GM23248 (cell line): ENCODE results near the gene GINS2. TPM values are rescaled to one million over a fixed set of nuclear protein-coding genes. Genes with fewer than 3 reads are reported as not detected.

Experiments
- DNase-seq: peaks from one replicate; pipeline ENCODE4 v3.0.0-alpha.2; 2015
- H2AFZ ChIP-seq: fragments of 200-600 bp; sonication (generic); 2 replicates; pipeline ENCODE4 v1.6.1; 2016; ENCODE audit warnings: antibody characterized with exemption
- H3F3A ChIP-seq: fragments of 200-600 bp; sonication (generic); 2 replicates; pipeline ENCODE4 v1.6.1; 2016; ENCODE audit warnings: mild to moderate bottlenecking, antibody characterized with exemption, mixed run types; ENCODE audit not compliant: insufficient read depth
- H3K27ac ChIP-seq: fragments of 200-600 bp; sonication (generic); 2 replicates; pipeline ENCODE4 v1.5.1; 2016; ENCODE audit warnings: mild to moderate bottlenecking
- H3K27me3 ChIP-seq: fragments of 200-600 bp; sonication (generic); replicated peaks from 2 replicates; pipeline ENCODE4 v1.6.1; 2016; ENCODE audit warnings: mild to moderate bottlenecking; ENCODE audit not compliant: insufficient read depth
- H3K36me3 ChIP-seq: fragments of 200-600 bp; sonication (generic); 2 replicates; pipeline ENCODE4 v1.6.1; 2016; ENCODE audit warnings: low read depth, mild to moderate bottlenecking
- H3K4me1 ChIP-seq: fragments of 200-600 bp; sonication (generic); 2 replicates; pipeline ENCODE4 v1.6.1; 2016; ENCODE audit warnings: mild to moderate bottlenecking; ENCODE audit not compliant: insufficient read depth
- H3K4me2 ChIP-seq: fragments of 200-600 bp; sonication (generic); one replicate; pipeline ENCODE4 v1.6.1; 2016; ENCODE audit warnings: mild to moderate bottlenecking; ENCODE audit not compliant: unreplicated experiment
- H3K4me3 ChIP-seq: fragments of 200-600 bp; sonication (generic); 2 replicates; pipeline ENCODE4 v1.5.1; 2016; ENCODE audit warnings: mild to moderate bottlenecking
- H3K79me2 ChIP-seq: fragments of 200-600 bp; sonication (generic); 2 replicates; pipeline ENCODE4 v1.6.1; 2016; ENCODE audit warnings: mild to moderate bottlenecking; ENCODE audit not compliant: insufficient read depth
- H3K9ac ChIP-seq: fragments of 200-600 bp; sonication (generic); 2 replicates; pipeline ENCODE4 v1.6.1; 2016; ENCODE audit warnings: mild to moderate bottlenecking
- H3K9me2 ChIP-seq: fragments of 200-600 bp; sonication (generic); 2 replicates; pipeline ENCODE4 v1.6.1; 2016; ENCODE audit warnings: mixed run types, mild to moderate bottlenecking, moderate library complexity; ENCODE audit not compliant: insufficient read depth
- H3K9me3 ChIP-seq: fragments of 200-600 bp; sonication (generic); one replicate; pipeline ENCODE4 v1.6.1; 2017; ENCODE audit warnings: low read depth
- H4K20me1 ChIP-seq: fragments of 200-600 bp; sonication (generic); 2 replicates; pipeline ENCODE4 v1.6.0; 2016; ENCODE audit not compliant: insufficient read depth
- EZH2 ChIP-seq: fragments of 200-600 bp; sonication (generic); IDR thresholded peaks from 2 replicates; pipeline ENCODE4 v1.6.1; 2018; ENCODE audit warnings: antibody characterized with exemption, mild to moderate bottlenecking; ENCODE audit not compliant: insufficient read depth, poor library complexity, severe bottlenecking
- EZH2phosphoT487 ChIP-seq: fragments of 200-600 bp; sonication (generic); IDR thresholded peaks from 2 replicates; pipeline ENCODE4 v1.6.1; 2018; ENCODE audit warnings: antibody characterized with exemption, moderate library complexity, mild to moderate bottlenecking, low read depth; ENCODE audit not compliant: insufficient read depth
- WGBS, 2 experiments: methylation state at CpG; one replicate each; pipeline ENCODE4 v1.1.6; 2015 to 2017; ENCODE audit warnings: low lambda C conversion rate in 2 of 2, low coverage in 1 of 2; ENCODE audit errors: missing lambda C conversion rate in 2 of 2; 5-methylcytosine and 5-hydroxymethylcytosine counted together
- in situ Hi-C: fragments of 300-500 bp; cut with MboI; formaldehyde crosslinking; loops from 2 replicates; pipeline ENCODE4 v1.15.0; 2020
- polyA plus RNA-seq: library from polyadenylated mRNA; unstranded; fragments of >200 nt; fragmentation: Nextera tagmentation; extraction: Ambion mirVana; gene quantifications from 2 replicates; pipeline ENCODE4 v1.2.1, GENCODE V29; 2016
- total RNA-seq: library from RNA; depleted of rRNA; stranded (reverse); fragments of >200 nt; shearing (Covaris generic); gene quantifications from 2 replicates; pipeline ENCODE4 v1.2.3, GENCODE V29; 2014

Gene GINS2
- total and polyA plus RNA-seq, 2 experiments from 2014 or later, result 8.9 to 9.9 TPM

- WGBS, 2 experiments, result 94 to 96% methylated on average over 20 of the region's 20 CpGs
Observed at GRCh38 chr16:85722128-85722893, 33.6 kb upstream of the GINS2 start.

DNA sequence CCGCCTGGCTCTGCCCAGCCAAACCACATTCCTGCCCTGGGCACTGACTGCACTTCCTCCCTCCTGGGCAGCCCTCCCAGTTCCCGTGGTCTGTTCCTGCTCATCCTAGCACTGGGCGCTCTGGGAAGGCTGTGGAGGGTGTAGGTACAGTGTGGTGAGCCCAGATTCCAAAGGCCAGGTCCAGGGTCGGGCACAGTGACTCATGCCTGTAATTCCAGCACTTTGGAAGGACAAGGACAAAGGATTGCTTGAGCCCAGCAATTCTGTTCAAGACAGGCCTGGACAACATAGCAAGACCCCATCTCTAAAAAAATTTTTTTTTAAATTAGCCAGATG, 31.5 kb upstream of the GINS2 start:
- Histone ChIP-seq H3K27ac (no peak overlapping the region), H3K4me1 (no peaks in the 10 kb centered on the region), H3K9me2 (no peaks in the 10 kb centered on the region), H3F3A (no peaks in the 10 kb centered on the region), H3K36me3 (no peaks in the 10 kb centered on the region), H3K27me3 (no peaks in the 10 kb centered on the region), H3K4me2 (no peak overlapping the region), H3K9me3 (no peaks in the 10 kb centered on the region), H3K4me3 (no peak overlapping the region), H2AFZ (no peak overlapping the region), H3K9ac (no peak overlapping the region), H3K79me2 (no peaks in the 10 kb centered on the region), H4K20me1 (no peaks in the 10 kb centered on the region)
- no peak for TF ChIP-seq EZH2
- DNase-seq, result peak; percentile 15
- in situ Hi-C loops, result no loop called here
- 89 to 90% methylated on average over 4 of the region's 4 CpGs for WGBS, 2 experiments

More at GRCh38 chr16:85722128-85722893, 33.6 kb upstream of the GINS2 start:
- no peaks in the 10 kb centered on the region for H3K9me2 ChIP-seq
- H3K27ac ChIP-seq, result no peak overlapping the region
- no peak overlapping the region for H2AFZ ChIP-seq
- TF ChIP-seq EZH2phosphoT487 (no peak), EZH2 (no peak)
- H3K9ac ChIP-seq, result no peak overlapping the region
- H3K79me2 ChIP-seq, result no peaks in the 10 kb centered on the region
- no peaks in the 10 kb centered on the region for H3K27me3 ChIP-seq
- H3K4me1 ChIP-seq, result no peaks in the 10 kb centered on the region
- H4K20me1 ChIP-seq, result no peaks in the 10 kb centered on the region
- no peak overlapping the region for H3K4me2 ChIP-seq
- H3F3A ChIP-seq, result no peaks in the 10 kb centered on the region
- in situ Hi-C loops, result no loop called here
- H3K36me3 ChIP-seq, result no peaks in the 10 kb centered on the region
- H3K9me3 ChIP-seq, result no peaks in the 10 kb centered on the region
- DNase-seq, result no peak
- no peak overlapping the region for H3K4me3 ChIP-seq

- Histone ChIP-seq H3K4me1 (no peaks in the 10 kb centered on the region), H3K9me3 (no peaks in the 10 kb centered on the region), H3F3A (no peaks in the 10 kb centered on the region), H4K20me1 (no peaks in the 10 kb centered on the region), H3K36me3 (no peaks in the 10 kb centered on the region), H3K27me3 (no peaks in the 10 kb centered on the region), H3K9ac (no peak overlapping the region), H2AFZ (no peak overlapping the region), H3K79me2 (no peaks in the 10 kb centered on the region), H3K9me2 (no peaks in the 10 kb centered on the region), H3K4me3 (no peak overlapping the region), H3K4me2 (no peak overlapping the region), H3K27ac (no peak overlapping the region)
- in situ Hi-C loops, result no loop called here
- WGBS, 2 experiments, result 91% methylated on average over 11 of the region's 11 CpGs
- TF ChIP-seq EZH2phosphoT487 (no peak), EZH2 (no peak)
- DNase-seq, result no peak
Observed at GRCh38 chr16:85719605-85720301, 31.0 kb upstream of the GINS2 start.

GRCh38 chr16:85718682-85719081, 29.9 kb upstream of the GINS2 start:
- DNase-seq, result peak; percentile 35

More at GRCh38 chr16:85718682-85719081, 29.9 kb upstream of the GINS2 start:
- Histone ChIP-seq H3K9me2 (no peaks in the 10 kb centered on the region), H3K36me3 (no peaks in the 10 kb centered on the region), H3K9me3 (no peaks in the 10 kb centered on the region), H3K4me1 (no peaks in the 10 kb centered on the region), H3K4me3 (no peak overlapping the region), H3K9ac (no peak overlapping the region), H3K27ac (no peak overlapping the region), H4K20me1 (no peaks in the 10 kb centered on the region), H3K4me2 (no peak overlapping the region), H3K79me2 (no peaks in the 10 kb centered on the region), H2AFZ (no peak overlapping the region), H3F3A (no peaks in the 10 kb centered on the region), H3K27me3 (no peaks in the 10 kb centered on the region)
- no peak for TF ChIP-seq EZH2
- TF ChIP-seq EZH2phosphoT487, result no peak
- in situ Hi-C loops, result no loop called here
- 47 to 50% methylated on average over 11 of the region's 11 CpGs for WGBS, 2 experiments
